HepG2 (cell line): ENCODE data around the gene NXPH1.

Experiments used
- EZH2 ChIP-seq: conservative IDR thresholded peaks from 2 replicates; pipeline ENCODE4 v1.6.1; 2012; ENCODE audit warnings: mild to moderate bottlenecking, low read depth, low read length, moderate library complexity
- PREB ChIP-seq: sonication (generic); formaldehyde crosslinking; IDR thresholded peaks from 2 replicates; pipeline ENCODE4 v1.4.0; 2020; ENCODE audit warnings: missing genetic modification reagents
- ZNF605 ChIP-seq: sonication (generic); formaldehyde crosslinking; IDR thresholded peaks from 2 replicates; pipeline ENCODE4 v1.8.0; 2022; ENCODE audit warnings: mild to moderate bottlenecking, missing genetic modification reagents

DNA sequence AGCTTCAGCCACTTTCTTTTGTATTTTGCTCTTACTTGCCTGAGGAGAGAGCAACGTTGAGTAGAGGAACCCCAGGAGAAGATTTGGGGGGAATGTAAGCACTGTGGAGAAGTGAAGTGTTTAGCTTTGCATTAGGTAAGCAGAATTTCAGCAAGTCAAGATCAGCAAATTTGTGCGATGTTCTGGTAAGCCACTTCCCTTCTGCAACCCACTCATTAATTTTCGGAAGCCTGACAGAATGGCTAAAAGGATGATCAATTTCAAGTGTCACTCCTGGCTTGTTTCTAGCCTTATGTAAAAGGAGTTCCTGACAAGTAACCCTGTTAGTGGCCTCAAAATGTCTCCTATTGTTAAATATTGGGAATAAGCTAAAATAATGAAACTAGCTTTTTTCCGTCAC is 48.5 kb upstream of the NXPH1 start:
- no peak for TF ChIP-seq PREB (CRISPR knock-in tag)
- no peak for TF ChIP-seq EZH2
- TF ChIP-seq ZNF605 = no peak
